Natural killer cell (primary cell): ENCODE measurements around the gene HMCN2. TPM values are rescaled to one million over a fixed set of nuclear protein-coding genes. Genes with fewer than 3 reads are reported as not detected.
"Not testable (repeated sequence)": the region's sequence is repeated elsewhere in the genome, so short reads cannot be mapped to it uniquely, and the experiment has no call there.

Source experiments
- ATAC-seq, 3 donors: fragments of 150-1000 bp in 2 of 3; fragments of 200-7000 bp in 1 of 3; cut with Tn5 transposase; 1 replicate in 1 of 3; 2 replicates in 2 of 3; pipeline ENCODE4 v1.10.0; 2021; ENCODE audit warnings: mild to moderate bottlenecking in 2 of 3, moderate library complexity in 2 of 3
- DNase-seq, 2 donors: peaks; one replicate each; pipeline versions ENCODE4 v3.0.0 to v3.0.0-alpha.2; 2013 to 2021; ENCODE audit warnings: mixed read lengths in 1 of 2
- H3K27ac ChIP-seq: one replicate; pipeline ENCODE4 v1.5.1; 2013; ENCODE audit warnings: mild to moderate bottlenecking, low read length
- H3K27me3 ChIP-seq: one replicate; pipeline ENCODE4 v1.6.1; 2013; ENCODE audit warnings: low read length; ENCODE audit not compliant: control insufficient read depth, insufficient read depth
- H3K36me3 ChIP-seq: one replicate; pipeline ENCODE4 v1.6.1; 2013; ENCODE audit warnings: low read length; ENCODE audit not compliant: control insufficient read depth, insufficient read depth
- H3K4me1 ChIP-seq: one replicate; pipeline ENCODE4 v1.6.1; 2013; ENCODE audit warnings: low read length; ENCODE audit not compliant: control insufficient read depth, insufficient read depth
- H3K4me3 ChIP-seq: one replicate; pipeline ENCODE4 v1.5.1; 2013; ENCODE audit warnings: low read length
- H3K9me3 ChIP-seq: one replicate; pipeline ENCODE4 v1.6.1; 2013; ENCODE audit warnings: low read length; ENCODE audit not compliant: control insufficient read depth, insufficient read depth
- H3K27ac Mint-ChIP-seq, 2 donors: one replicate each; pipeline ENCODE4 v1.8.0; 2022; ENCODE audit warnings: mild to moderate bottlenecking in 2 of 2, mixed read lengths in 2 of 2, moderate library complexity in 1 of 2
- H3K27me3 Mint-ChIP-seq, 2 donors: one replicate each; pipeline ENCODE4 v1.8.0; 2022; ENCODE audit warnings: low read depth in 2 of 2, mixed read lengths in 2 of 2
- H3K36me3 Mint-ChIP-seq: one replicate; pipeline ENCODE4 v1.8.0; 2022; ENCODE audit warnings: mixed read lengths
- H3K4me1 Mint-ChIP-seq, 2 donors: one replicate each; pipeline ENCODE4 v1.8.0; 2022; ENCODE audit warnings: mixed read lengths in 2 of 2
- H3K4me3 Mint-ChIP-seq: one replicate; pipeline ENCODE4 v1.8.0; 2022; ENCODE audit warnings: mild to moderate bottlenecking, moderate library complexity, mixed read lengths
- H3K9me3 Mint-ChIP-seq, 2 donors: one replicate each; pipeline ENCODE4 v1.8.0; 2022; ENCODE audit warnings: mixed read lengths in 2 of 2
- WGBS: methylation state at CpG from one replicate; pipeline ENCODE4 v1.1.7; 2013; ENCODE audit warnings: missing lambda C conversion rate; ENCODE audit not compliant: insufficient coverage; 5-methylcytosine and 5-hydroxymethylcytosine counted together
- intact Hi-C: fragments of 100-400 bp; cut with micrococcal nuclease; formaldehyde crosslinking; loops from one replicate; pipeline ENCODE4 v1.14.2; 2022
- total RNA-seq, 4 donors: library from RNA; stranded (reverse); fragments of 120-200 nt in 1 of 4; gene quantifications; one replicate each; pipeline versions ENCODE4 v1.2.3 to v1.2.4, GENCODE V29; 2013 to 2022
- TF ChIP-seq, protein P1 (sequence below): fragments of 200-600 bp; IDR thresholded peaks from one replicate; pipeline ENCODE4 v1.8.0; 2022; ENCODE audit warnings: antibody characterized with exemption

HMCN2 gene
- total RNA-seq, 3 donors from 2014 or later (not counting 1 experiment from before 2014, with no cell fraction given): not detected

DNA sequence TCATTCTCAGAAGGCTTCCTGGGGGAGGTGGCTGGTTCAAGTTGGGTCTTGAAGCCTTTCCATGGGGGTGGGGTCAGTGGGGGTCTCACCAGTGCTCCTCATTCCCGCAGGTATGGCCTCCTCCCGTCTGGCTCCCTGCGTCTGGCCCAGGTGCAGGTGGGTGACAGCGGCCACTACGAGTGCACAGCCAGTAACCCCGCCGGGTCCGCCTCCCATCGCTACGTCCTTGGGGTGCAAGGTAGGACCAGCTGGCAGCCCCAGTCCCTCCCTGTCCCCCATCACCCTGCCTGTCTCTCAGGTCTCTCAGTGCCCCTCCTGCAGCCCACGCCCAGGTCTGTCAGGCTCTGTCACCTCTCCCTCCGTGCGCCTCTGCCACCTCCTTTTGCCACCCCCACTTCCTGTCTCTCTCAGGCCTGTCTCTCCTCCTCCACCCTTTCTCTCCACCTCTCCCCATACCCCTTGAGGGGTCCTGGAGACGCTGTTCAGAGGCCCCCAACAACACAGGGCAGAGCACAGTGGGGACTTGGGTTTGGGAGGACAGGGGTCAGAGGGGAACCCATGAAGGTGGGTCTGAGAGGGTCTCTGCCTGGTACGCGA is 72.3 kb downstream of the HMCN2 start:
- TF ChIP-seq, protein P1, sequence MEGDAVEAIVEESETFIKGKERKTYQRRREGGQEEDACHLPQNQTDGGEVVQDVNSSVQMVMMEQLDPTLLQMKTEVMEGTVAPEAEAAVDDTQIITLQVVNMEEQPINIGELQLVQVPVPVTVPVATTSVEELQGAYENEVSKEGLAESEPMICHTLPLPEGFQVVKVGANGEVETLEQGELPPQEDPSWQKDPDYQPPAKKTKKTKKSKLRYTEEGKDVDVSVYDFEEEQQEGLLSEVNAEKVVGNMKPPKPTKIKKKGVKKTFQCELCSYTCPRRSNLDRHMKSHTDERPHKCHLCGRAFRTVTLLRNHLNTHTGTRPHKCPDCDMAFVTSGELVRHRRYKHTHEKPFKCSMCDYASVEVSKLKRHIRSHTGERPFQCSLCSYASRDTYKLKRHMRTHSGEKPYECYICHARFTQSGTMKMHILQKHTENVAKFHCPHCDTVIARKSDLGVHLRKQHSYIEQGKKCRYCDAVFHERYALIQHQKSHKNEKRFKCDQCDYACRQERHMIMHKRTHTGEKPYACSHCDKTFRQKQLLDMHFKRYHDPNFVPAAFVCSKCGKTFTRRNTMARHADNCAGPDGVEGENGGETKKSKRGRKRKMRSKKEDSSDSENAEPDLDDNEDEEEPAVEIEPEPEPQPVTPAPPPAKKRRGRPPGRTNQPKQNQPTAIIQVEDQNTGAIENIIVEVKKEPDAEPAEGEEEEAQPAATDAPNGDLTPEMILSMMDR: no peak
- H3K4me1 ChIP-seq: no peaks in the 10 kb centered on the region
- no peak overlapping the region for H3K27ac Mint-ChIP-seq
- ATAC-seq: no peak
- H3K36me3 Mint-ChIP-seq: no peaks in the 10 kb centered on the region
- intact Hi-C loops: no loop called here
- H3K4me3 Mint-ChIP-seq: no peak overlapping the region
- no peak overlapping the region for H3K27ac ChIP-seq
- WGBS: 78% methylated on average over 16 of the region's 16 CpGs
- no peaks in the 10 kb centered on the region for H3K9me3 ChIP-seq
- H3K36me3 ChIP-seq: no peaks in the 10 kb centered on the region
- no peaks in the 10 kb centered on the region for H3K27me3 ChIP-seq
- no peaks in the 10 kb centered on the region for H3K9me3 Mint-ChIP-seq
- H3K27me3 Mint-ChIP-seq: peaks cover 8 to 9% of the 10 kb centered on the region in 2 donors
- no peak overlapping the region for H3K4me3 ChIP-seq
- peaks cover 0 to 4% of the 10 kb centered on the region in 2 donors for H3K4me1 Mint-ChIP-seq
- no peak for DNase-seq

DNA sequence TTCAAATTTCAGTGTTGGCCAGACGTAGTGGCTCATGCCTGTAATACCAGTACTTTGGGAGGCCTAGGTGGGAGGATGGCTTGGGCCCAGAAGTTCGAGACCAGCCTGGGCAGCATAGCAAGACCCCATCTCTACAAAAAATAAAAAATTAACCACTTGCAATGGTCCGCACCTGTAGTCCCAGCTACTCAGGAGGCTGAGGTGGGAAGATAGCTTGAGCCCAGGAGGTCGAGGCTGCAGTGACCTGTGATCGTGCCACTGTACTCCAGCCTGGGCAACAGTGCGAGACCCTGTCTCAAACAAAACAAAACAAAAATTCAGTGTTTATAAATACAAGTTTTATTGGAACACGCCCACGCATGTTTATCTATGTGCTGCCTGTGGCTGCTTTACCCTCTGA is 73.3 kb downstream of the HMCN2 start:
- H3K9me3 Mint-ChIP-seq, DNase-seq, H3K27ac ChIP-seq, H3K4me3 Mint-ChIP-seq, H3K36me3 Mint-ChIP-seq, H3K4me1 Mint-ChIP-seq, H3K4me1 ChIP-seq, intact Hi-C loops, H3K36me3 ChIP-seq, H3K4me3 ChIP-seq, ATAC-seq, H3K27me3 Mint-ChIP-seq, H3K9me3 ChIP-seq, H3K27me3 ChIP-seq, H3K27ac Mint-ChIP-seq: not testable (repeated sequence)
- 97% methylated on average over 8 of the region's 8 CpGs for WGBS

DNA sequence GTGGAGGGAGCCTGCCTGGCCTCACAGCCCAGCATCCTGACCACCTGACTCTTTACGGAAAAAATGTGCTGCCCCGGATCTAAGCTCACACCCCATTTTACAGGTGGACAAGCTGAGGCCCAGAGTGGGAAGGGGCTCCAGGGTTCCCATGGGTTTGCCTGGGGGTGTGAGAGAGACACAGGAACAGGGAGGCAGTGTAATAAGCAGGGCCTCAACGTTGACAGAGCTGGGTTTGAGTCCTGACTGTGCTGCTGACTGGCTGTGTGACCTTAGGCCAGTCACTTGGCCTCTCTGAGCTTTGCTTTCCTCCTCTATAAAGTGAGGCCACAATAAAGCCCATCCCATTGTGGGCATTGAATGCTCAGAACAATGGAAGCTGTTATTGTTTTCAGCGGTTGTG is 73.7 kb downstream of the HMCN2 start:
- Mint-ChIP-seq H3K9me3 (no peaks in the 10 kb centered on the region), H3K27ac (no peak overlapping the region), H3K4me1 (peaks cover 0 to 4% of the 10 kb centered on the region in 2 donors), H3K27me3 (peaks cover 0 to 3% of the 10 kb centered on the region in 2 donors), H3K4me3 (no peak overlapping the region), H3K36me3 (no peaks in the 10 kb centered on the region)
- WGBS: 72% methylated on average over 3 of the region's 4 CpGs
- Histone ChIP-seq H3K27me3 (no peaks in the 10 kb centered on the region), H3K4me1 (no peaks in the 10 kb centered on the region), H3K9me3 (no peaks in the 10 kb centered on the region), H3K36me3 (no peaks in the 10 kb centered on the region), H3K4me3 (no peak overlapping the region), H3K27ac (no peak overlapping the region)
- no peak for DNase-seq
- intact Hi-C loops: no loop called here
- TF ChIP-seq, protein P1: no peak
- no peak for ATAC-seq

DNA sequence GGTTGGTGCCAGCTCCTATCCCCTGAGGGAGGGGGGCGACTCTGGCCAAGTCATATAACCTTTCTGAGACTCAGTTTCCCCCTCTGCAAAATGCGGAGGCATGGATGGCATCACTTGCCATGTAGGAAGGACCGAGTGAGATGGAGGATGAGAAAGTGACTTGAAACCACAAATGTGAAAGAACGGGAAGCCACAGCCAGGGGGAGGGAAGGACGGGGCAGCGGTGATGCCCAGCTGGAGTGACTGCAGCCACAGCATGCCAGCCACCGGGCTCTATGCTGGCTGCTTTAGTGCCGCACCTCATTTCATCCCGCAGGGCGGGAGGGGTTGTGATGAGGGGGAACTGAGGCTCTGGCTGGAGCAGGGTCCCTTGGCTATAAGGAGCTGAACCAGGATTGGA is 74.5 kb downstream of the HMCN2 start:
- Histone ChIP-seq H3K4me1 (no peaks in the 10 kb centered on the region), H3K36me3 (no peaks in the 10 kb centered on the region), H3K4me3 (no peak overlapping the region), H3K27ac (no peak overlapping the region), H3K27me3 (no peaks in the 10 kb centered on the region), H3K9me3 (no peaks in the 10 kb centered on the region)
- WGBS: 44% methylated on average over 10 of the region's 10 CpGs
- Mint-ChIP-seq H3K9me3 (no peaks in the 10 kb centered on the region), H3K27ac (no peak overlapping the region), H3K4me1 (peaks cover 0 to 4% of the 10 kb centered on the region in 2 donors), H3K36me3 (no peaks in the 10 kb centered on the region), H3K4me3 (no peak overlapping the region), H3K27me3 (peaks cover 0 to 3% of the 10 kb centered on the region in 2 donors)
- ATAC-seq (no peak), DNase-seq (no peak)
- intact Hi-C loops: no loop called here
- TF ChIP-seq, protein P1: no peak

DNA sequence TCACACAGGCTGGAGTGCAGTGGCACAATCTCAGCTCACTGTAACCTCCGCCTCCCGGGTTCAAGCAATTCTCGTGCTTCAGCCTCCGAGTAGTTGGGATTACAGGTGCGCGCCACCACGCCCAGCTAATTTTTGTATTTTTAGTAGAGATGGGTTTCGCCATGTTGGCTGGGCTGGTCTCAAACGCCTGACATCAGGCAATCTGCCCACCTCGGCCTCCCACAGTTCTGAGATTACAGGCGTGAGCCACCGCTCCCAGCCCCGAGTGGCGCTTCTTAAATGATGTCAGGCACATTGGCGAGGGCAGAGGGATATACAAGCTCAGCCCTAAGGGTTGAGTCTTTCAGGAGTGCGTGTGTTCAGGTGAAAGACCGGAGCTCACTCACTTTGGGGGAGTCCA is 75.0 kb downstream of the HMCN2 start:
- H3K36me3 Mint-ChIP-seq, H3K4me3 ChIP-seq, H3K4me1 Mint-ChIP-seq, DNase-seq, H3K9me3 ChIP-seq, ATAC-seq, H3K4me1 ChIP-seq, H3K36me3 ChIP-seq, intact Hi-C loops, H3K4me3 Mint-ChIP-seq, H3K27ac Mint-ChIP-seq, H3K27me3 Mint-ChIP-seq, H3K9me3 Mint-ChIP-seq, H3K27me3 ChIP-seq, H3K27ac ChIP-seq: not testable (repeated sequence)
- WGBS: 89% methylated on average over 17 of the region's 17 CpGs
